UCSD-AML1 (cell line): ENCODE data around the gene MIOS.

Experiments used
- DNase-seq: peaks from one replicate; lab custom pipeline; 2025; ENCODE audit not compliant: unreplicated experiment; lab: John Stamatoyannopoulos, UW

Gene MIOS

GRCh38 chr7:7566651-7567611 lies at the start of gene MIOS:
Gene MIOS, plus strand, starts transcription at chr7:7566884. Its CDS starts 5,592 bp downstream, at chr7:7572476.
- peak; percentile 80 for DNase-seq

GRCh38 chr7:7517754-7518153 lies 48.9 kb upstream of the MIOS start:
- no peak for DNase-seq

- DNase-seq = no peak
These were observed 47.6 kb upstream of the MIOS start for GRCh38 chr7:7519056-7519455.

- DNase-seq = no peak
These were observed 47.2 kb upstream of the MIOS start for GRCh38 chr7:7519528-7519927.

- no peak for DNase-seq
These were observed 45.4 kb upstream of the MIOS start for GRCh38 chr7:7521259-7521658.

- DNase-seq = no peak
These were observed 44.3 kb upstream of the MIOS start for GRCh38 chr7:7522421-7522820.

- no peak for DNase-seq
These were observed 42.6 kb upstream of the MIOS start for GRCh38 chr7:7524121-7524520.

GRCh38 chr7:7526006-7526405 lies 40.7 kb upstream of the MIOS start:
- no peak for DNase-seq

- no peak for DNase-seq
These were observed 39.6 kb upstream of the MIOS start for GRCh38 chr7:7527047-7527446.

GRCh38 chr7:7529328-7529727 lies 37.4 kb upstream of the MIOS start:
- DNase-seq = no peak

- DNase-seq = no peak
These were observed 32.8 kb upstream of the MIOS start for GRCh38 chr7:7533831-7534430.

- DNase-seq = no peak
These were observed 31.0 kb upstream of the MIOS start, which contains the start of gene COL28A1 for GRCh38 chr7:7535691-7536090. Gene COL28A1, minus strand, starts transcription at chr7:7535873. Its CDS starts 2,998 bp downstream, at chr7:7532875.

GRCh38 chr7:7536396-7537019 lies 30.2 kb upstream of the MIOS start:
- no peak for DNase-seq

- no peak for DNase-seq
These were observed 29.0 kb upstream of the MIOS start for GRCh38 chr7:7537711-7538110.

GRCh38 chr7:7539152-7539551 lies 27.5 kb upstream of the MIOS start:
- DNase-seq = no peak

- no peak for DNase-seq
These were observed 27.0 kb upstream of the MIOS start for GRCh38 chr7:7539711-7540110.

- DNase-seq = no peak
These were observed 24.3 kb upstream of the MIOS start for GRCh38 chr7:7542251-7542835.

GRCh38 chr7:7548407-7548806 lies 18.3 kb upstream of the MIOS start:
- no peak for DNase-seq

- no peak for DNase-seq
These were observed 16.0 kb upstream of the MIOS start for GRCh38 chr7:7550663-7551062.

- no peak for DNase-seq
These were observed 14.5 kb upstream of the MIOS start for GRCh38 chr7:7552199-7552598.

GRCh38 chr7:7553386-7553785 lies 13.3 kb upstream of the MIOS start:
- DNase-seq = no peak
